Stimulated activated CD8-positive, alpha-beta memory T cell treated with anti-CD3 and anti-CD28 coated beads, Interleukin-4, amount 100 ng/mL, for 48 hours (primary cell): ENCODE data around the gene MMRN1.

Experiments used
- DNase-seq: peaks from one replicate; pipeline ENCODE4 v3.0.0-alpha.2; 2020

The MMRN1 gene

GRCh38 chr4:90001023-90001422, 106.4 kb downstream of the MMRN1 start:
- no peak for DNase-seq

- no peak for DNase-seq
Observed at GRCh38 chr4:90002441-90003062, 107.9 kb downstream of the MMRN1 start.
